GM10266 (cell line): ENCODE data around the gene TBC1D22A.

ENCODE experiments used
- DNase-seq: peaks from one replicate; pipeline ENCODE4 v3.0.0; 2012; ENCODE audit errors: extremely low spot score
- CTCF ChIP-seq: IDR thresholded peaks from 2 replicates; pipeline ENCODE4 v1.5.1; 2012; ENCODE audit warnings: mild to moderate bottlenecking, low read depth; ENCODE audit not compliant: control insufficient read depth, insufficient read depth; ENCODE audit errors: missing control alignments

Gene TBC1D22A

GRCh38 chr22:47100019-47100418, 337.6 kb downstream of the TBC1D22A start:
- no peak for DNase-seq
- no peak for TF ChIP-seq CTCF

- no peak for DNase-seq
- TF ChIP-seq CTCF = no peak
Measured at GRCh38 chr22:47100646-47101200, 338.3 kb downstream of the TBC1D22A start.

GRCh38 chr22:47101321-47101885, 339.0 kb downstream of the TBC1D22A start:
- no peak for TF ChIP-seq CTCF
- DNase-seq = no peak

GRCh38 chr22:47102081-47102480, 339.6 kb downstream of the TBC1D22A start:
- no peak for TF ChIP-seq CTCF
- no peak for DNase-seq

- DNase-seq = no peak
- no peak for TF ChIP-seq CTCF
Measured at GRCh38 chr22:47102648-47103047, 340.2 kb downstream of the TBC1D22A start.

GRCh38 chr22:47105085-47105484, 342.6 kb downstream of the TBC1D22A start:
- no peak for DNase-seq
- TF ChIP-seq CTCF = no peak

- DNase-seq = no peak
- no peak for TF ChIP-seq CTCF
Measured at GRCh38 chr22:47106806-47107205, 344.4 kb downstream of the TBC1D22A start.
